Activated CD8-positive, alpha-beta memory T cell treated with anti-CD3 and anti-CD28 coated beads, Interleukin-2, amount 50 U/mL, for 1 hour (primary cell): ENCODE results near the gene TLR6.

Experiments
- DNase-seq: peaks from one replicate; pipeline ENCODE4 v3.0.0-alpha.2; 2020; ENCODE audit errors: extremely low read depth

TLR6 gene

GRCh38 chr4:38868059-38868960 lies 11.7 kb upstream of the TLR6 start:
- no peak for DNase-seq

GRCh38 chr4:38867478-38868058 lies 11.0 kb upstream of the TLR6 start, which contains the start of gene FAM114A1:
Gene FAM114A1, plus strand, starts transcription at chr4:38867806. Its CDS starts 10,273 bp downstream, at chr4:38878079.
- DNase-seq = no peak

DNA sequence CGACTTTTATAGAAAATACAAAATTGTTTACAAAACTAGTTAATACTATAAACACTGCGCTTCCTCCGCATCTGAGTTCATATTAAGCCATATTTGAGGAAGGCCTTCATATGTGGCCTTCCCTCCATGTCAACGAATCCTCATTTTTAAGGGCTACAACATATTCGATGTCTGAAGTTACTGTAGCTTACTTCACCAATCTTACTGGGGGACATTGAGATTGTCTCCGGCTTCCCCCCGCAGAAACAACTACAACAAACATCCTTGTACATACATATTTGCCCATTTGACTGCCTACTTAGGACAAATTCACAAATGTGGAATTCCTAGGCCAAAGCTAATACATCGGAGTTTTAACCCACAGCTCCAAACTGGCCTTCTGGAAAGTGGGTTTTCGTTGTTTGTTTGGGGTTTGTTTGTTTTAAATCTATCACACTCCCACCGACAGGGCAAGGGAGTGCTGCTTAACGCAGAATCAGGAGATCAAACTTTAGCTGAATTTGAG lies 10.4 kb upstream of the TLR6 start:
- DNase-seq = no peak

- DNase-seq = no peak
Observed at GRCh38 chr4:38865445-38865844, 8.8 kb upstream of the TLR6 start.

DNA sequence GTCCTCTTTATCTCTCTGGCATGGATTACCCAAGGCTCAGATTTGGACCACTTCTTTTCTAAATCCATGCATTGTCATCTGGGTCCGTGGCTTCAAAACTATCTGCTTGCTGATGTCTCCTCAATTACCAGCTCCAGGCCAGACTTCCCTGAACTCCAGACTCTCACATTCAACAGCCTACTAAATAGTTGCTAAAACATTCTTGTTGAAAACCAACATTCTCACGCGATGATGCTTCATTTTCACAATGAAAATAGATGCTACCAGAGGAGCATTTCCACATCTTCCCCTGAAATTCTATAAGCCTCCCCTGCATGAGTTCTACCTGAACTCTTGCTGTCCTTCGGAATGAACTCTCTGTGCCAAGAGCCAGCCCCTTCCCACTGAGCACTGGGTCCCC lies 5.2 kb upstream of the TLR6 start:
- no peak for DNase-seq

- no peak for DNase-seq
Observed at GRCh38 chr4:38860788-38861424, 4.3 kb upstream of the TLR6 start.

DNA sequence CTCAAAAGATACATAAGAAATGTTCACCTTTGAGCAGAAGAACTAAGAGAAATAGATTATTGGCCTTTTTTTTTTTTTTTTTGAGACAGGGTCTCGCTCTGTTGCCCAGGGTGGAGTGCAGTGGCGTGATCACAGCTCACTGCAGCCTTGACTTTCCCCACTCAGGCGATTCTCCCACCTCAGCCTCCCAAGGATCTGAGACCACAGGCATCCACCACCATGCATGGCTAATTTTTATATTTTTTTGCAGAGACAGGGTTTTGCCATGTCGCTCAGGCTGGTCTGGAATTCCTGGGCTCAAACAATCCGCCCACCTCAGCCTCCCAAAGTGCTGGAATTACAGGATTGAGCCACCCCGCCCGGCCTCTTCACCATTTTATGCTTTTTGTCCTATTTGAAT lies 2.9 kb upstream of the TLR6 start:
- DNase-seq = no peak

- no peak for DNase-seq
Observed at GRCh38 chr4:38858097-38858420, 1.4 kb upstream of the TLR6 start.

DNA sequence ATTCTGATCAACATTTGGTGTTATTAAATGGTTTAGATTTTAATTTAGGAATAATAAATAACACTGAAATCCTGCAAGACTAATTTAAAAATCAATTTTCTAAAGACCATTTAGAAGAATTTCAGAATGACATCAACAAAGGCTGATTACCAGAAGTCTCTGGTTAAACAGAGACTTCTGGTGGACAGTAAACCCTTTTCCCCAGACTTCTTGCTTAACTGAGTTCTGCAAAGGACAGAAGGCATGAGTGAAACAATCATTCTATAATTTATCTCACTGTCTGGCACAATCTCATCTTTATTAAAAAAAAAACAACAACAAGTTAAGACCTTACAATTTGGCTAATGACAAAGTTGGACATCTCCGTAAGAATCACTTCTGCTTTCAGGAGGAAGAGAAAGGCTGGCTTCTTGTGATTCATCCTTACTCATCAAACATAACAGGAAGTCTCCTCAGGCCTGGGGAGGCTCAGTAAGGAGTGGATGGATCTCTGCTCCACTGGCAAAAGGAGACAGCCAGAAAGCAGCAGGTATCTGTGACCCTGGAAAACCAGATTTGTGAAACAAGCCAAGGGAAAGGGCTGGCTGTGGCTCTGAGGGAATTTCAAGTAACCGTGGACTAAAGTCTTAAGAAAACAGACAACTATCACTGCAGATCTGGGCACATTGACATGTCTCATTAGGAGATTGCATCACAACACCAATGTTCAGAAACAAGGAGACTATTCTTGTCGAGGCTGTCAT lies 908 bp upstream of the TLR6 start:
- no peak for DNase-seq

DNA sequence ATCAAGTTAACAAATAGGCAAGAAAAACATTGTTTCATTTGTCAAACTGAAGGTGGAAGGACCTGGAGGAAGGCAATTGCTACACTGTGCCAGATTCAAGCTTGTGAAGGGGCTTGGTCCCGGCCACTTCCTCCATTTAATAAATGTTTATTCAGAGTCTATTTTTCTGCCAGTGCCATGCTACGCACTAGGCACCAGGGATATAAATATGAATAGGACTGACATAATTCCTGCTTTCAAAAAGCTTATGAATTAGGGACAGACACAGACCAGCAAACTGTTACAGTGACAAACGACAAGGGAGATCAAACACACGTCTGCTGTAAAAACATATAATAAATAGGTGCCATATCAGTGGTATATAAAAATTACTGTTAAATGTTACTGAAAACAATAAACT lies 571 bp downstream of the TLR6 start:
- no peak for DNase-seq

DNA sequence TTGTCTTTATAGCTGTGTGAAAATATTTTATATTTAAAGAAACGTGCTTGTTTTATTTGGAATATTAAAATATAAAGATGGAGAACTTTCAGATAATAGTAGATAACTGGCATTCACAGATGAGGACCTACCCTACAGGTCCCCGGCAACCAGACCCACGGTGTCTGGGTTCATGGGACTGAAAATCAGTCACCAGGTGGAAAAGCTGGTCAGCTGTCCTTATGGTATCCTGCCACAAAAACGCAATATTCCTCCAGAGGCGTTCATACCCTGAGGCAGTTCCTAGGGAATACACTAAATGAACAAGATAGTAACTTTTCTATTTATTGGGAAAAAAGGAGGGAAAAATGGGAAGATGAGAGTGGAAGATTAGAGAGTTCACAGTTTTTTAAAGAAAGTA lies 1.2 kb downstream of the TLR6 start:
- no peak for DNase-seq

DNA sequence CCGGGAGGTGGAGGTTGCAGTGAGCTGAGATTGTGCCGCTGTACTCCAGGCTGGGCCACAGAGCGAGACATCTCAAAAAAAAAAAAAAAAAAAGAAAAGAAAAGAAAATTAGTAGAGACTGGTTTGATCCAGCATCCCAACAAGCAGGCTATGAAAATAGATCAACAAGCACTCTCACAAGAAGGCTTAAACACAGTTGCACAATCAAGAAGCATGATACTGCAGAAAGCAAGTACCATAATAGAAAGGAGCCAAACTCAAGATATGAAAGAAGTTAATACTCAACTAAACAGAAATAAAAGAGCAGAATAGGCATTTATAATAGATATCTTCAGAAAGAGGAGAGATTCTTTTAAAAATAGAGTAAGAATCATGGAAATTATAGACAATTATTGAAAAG lies 10.6 kb downstream of the TLR6 start:
- no peak for DNase-seq

GRCh38 chr4:38842994-38843393 lies 13.6 kb downstream of the TLR6 start:
- DNase-seq = no peak

DNA sequence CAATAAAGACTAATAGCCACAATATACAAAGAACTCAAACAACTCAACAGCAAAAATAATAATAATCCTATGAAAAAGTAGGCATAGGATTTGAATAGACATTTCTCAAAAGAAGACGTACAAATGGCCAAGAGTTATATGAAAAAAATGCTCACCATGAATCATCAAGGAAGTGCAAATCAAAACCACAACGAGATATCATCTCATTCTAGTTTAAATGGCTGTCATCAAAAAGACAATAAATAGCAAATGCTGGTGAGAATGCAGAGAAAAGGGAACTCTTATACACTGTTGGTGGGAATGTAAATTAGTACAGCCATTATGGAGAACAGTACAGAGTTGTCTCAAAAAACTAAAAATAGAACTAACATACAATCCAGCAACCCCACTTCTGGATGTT lies 18.8 kb downstream of the TLR6 start:
- DNase-seq = no peak

DNA sequence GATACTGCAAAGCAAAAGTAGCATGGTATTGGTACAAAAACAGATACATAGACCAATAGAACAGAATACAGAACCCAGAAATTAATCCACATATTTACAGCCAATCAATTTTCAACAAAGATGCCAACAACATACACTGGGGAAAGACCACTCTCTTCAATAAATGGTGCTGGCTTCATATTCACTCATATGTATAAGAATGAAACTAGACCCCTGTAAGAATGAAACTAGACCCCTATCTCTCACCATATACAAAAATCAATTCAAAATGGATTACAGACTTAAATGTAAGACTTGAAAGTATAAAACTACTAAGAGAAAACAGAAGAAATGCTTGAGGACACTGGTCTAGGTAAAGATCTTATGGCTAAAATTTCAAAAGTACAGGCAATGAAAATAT lies 19.3 kb downstream of the TLR6 start:
- no peak for DNase-seq

GRCh38 chr4:38834570-38834969 lies 22.0 kb downstream of the TLR6 start:
- DNase-seq = no peak

- DNase-seq = no peak
Observed at GRCh38 chr4:38832624-38833528, 23.7 kb downstream of the TLR6 start.

- no peak for DNase-seq
Observed at GRCh38 chr4:38832206-38832605, 24.4 kb downstream of the TLR6 start.

DNA sequence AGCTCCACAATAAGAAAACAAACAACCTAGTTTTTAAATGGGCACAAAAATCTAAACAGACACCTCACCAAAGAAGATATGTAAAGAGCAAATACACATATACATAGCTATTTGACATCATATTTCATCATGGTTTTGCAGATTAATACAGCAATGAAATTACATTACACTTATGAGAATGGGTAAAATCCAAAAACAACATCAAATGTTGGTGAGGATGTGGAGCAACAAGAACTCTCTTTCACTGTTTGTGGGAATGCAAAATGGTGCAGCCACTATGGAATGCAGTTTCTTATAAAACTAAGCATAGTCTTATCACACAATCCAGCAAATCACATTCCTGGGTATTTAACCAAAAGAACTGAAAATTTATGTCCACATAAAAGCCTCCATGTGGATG lies 25.0 kb downstream of the TLR6 start:
- DNase-seq = no peak

GRCh38 chr4:38829237-38829636 lies 27.4 kb downstream of the TLR6 start:
- no peak for DNase-seq

GRCh38 chr4:38823766-38824165 lies 32.9 kb downstream of the TLR6 start:
- DNase-seq = no peak
